ENCODE data around the gene HTR1E.
A peak's percentile ranks its signal among the peaks of the same experiment; 100 is the strongest.
"Not testable (repeated sequence)": the region's sequence is repeated elsewhere in the genome, so short reads cannot be mapped to it uniquely, and the experiment has no call there.

HTR1E gene

DNA sequence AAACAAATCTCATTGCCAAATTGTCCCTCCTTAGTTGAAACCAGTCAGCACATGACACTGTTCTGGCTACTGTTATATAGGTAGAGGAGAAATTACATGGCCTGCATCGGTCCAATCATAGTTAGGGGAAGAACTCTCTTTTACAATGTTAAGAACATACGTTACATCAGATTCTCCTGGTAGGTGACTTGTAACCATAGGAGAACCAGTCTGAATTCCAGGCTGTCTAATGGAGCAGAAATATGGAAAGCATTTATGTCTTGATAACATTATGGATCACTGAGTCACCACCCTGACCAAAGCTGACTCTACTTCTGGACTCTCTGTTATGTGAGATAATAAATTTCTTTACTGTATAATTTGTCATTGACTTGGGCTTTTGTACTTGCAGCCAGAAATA lies 40.9 kb downstream of the HTR1E start:
- no peak for DNase-seq

- DNase-seq: no peak
Measured at GRCh38 chr6:87001494-87001893, 64.2 kb downstream of the HTR1E start.

GRCh38 chr6:87002391-87002790 lies 65.1 kb downstream of the HTR1E start:
- DNase-seq: not testable (repeated sequence)

DNA sequence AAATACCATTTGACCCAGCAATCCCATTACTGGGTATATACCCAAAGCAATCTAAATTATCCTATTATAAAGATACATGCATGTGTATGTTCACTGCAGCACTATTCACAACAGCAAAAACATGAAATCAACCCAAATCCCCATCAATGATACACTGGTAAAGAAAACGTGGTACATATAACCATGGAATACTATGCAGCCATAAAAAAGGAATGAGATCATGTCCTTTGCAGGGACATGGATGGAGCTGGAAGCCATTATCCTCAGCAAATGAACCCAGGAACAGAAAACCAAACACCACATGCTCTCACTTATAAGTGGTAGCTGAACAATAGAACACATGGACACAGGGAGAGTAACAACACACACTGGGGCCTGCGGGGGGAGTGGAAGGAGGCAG lies 69.2 kb downstream of the HTR1E start:
- DNase-seq: not testable (repeated sequence)

- not testable (repeated sequence) for DNase-seq
Measured at GRCh38 chr6:87009581-87009980, 72.3 kb downstream of the HTR1E start.

DNA sequence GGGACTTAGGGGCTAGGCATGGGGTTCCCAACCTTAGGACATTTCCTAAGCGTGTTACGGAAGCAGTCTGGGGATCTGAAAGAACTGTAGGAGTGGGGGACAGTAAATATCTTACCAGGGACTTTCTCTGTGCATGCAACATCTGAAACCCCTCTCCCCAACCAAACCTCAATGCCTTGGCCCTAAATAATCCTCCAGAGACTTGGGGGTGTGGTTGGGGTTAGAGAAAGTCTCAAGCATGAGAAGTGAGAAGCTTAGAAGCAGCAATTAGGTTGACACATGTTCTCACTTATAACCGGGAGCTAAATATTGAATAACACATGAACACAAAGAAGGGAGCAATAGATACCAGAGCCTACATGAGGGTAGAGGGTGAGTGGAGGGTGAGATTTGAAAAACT lies 74.7 kb downstream of the HTR1E start:
- no peak for DNase-seq

- no peak for DNase-seq
Measured at GRCh38 chr6:87012743-87013142, 75.4 kb downstream of the HTR1E start.

GRCh38 chr6:87016772-87017171 lies 79.4 kb downstream of the HTR1E start:
- no peak for DNase-seq

DNA sequence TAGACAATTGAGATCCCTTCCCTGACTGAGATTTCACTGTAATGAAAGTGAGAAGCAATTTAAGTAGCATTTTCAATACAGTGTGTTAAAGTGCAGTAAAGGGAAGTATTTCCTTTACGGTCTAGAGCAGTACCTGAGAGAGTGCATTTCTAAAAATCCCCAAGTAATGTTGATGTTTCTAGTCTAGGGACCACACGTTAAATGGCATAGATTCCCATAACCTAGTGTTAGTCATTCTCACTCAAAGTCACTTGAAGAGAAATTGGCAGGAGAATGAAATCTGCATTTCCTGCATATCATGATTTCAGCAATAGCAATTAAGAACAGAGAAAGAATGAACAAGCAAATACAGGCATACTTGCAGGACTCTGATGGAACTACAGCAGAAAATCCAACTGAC lies 89.7 kb downstream of the HTR1E start:
- DNase-seq: no peak

- peak; percentile 13 for DNase-seq
Measured at GRCh38 chr6:87029711-87030314, 92.5 kb downstream of the HTR1E start.

GRCh38 chr6:87040729-87041128 lies 103.4 kb downstream of the HTR1E start:
- DNase-seq: no peak

GRCh38 chr6:87045521-87046075 lies 108.3 kb downstream of the HTR1E start:
- DNase-seq: no peak

DNA sequence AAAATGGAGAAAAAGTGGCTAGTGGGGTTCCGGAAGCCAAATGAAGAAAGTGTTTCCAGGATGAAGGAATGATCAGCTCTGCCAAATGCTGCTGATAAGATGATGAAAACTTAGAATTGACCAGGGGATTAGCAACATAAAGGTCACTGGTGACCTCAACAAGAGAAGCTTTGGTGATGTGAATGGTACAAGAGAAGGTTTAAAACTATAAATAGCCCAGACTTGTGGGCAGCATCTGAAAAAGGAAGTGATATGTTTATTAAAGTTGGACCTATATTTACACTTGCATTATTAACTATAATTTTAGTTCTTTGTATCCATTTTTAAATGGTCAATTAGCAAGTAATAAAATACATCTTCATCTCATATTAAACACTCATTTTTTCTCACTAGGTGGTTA lies 112.5 kb downstream of the HTR1E start:
- no peak for DNase-seq

DNA sequence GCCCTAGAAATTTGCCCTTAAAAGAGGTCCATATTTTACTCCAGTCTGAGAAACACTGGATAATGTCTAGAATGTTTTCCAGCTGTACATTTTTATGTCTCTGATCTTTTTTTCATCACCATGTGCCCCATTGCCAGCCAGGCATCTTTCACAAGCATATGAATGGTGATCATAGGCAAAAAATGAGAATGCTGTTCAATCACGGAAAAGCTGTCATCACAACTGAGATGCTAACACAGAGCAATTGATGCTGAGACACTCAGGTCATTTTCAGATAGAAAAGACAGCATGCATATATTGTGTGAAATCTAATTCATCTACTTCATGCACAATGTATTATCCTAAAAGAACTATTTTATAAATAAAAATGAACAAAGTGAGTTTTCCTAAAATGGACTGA lies 116.0 kb downstream of the HTR1E start:
- no peak for DNase-seq

GRCh38 chr6:87054143-87054833 lies 117.0 kb downstream of the HTR1E start:
- no peak for DNase-seq

GRCh38 chr6:87059943-87060342 lies 122.6 kb downstream of the HTR1E start:
- DNase-seq: no peak

DNA sequence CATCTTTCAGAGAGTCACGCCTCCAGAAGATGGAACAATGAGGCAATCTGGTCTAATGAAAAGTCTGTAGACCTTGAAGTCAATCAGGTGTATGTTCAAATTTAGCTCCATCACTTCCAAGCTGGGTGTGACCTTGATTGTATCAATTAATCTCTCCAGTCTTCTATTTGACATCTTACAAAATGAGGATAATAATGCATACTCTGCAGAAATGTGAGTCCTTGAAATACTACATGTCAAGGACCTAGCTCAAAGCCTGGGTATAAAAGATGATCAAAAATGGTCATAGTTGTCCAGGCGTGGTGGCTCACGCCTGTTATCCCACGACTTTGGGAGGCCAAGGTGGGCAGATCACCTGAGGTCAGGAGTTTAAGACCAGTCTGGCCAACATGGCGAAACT lies 127.8 kb downstream of the HTR1E start:
- DNase-seq: no peak

Measured in CD4-positive, alpha-beta T cell treated with Interleukin-4 for 4 hours (primary cell).